Upper lobe of left lung (tissue), 6 donors: ENCODE measurements around the gene RAVER2. TPM values are rescaled to one million over a fixed set of nuclear protein-coding genes. Genes with fewer than 3 reads are reported as not detected.
"Not testable (repeated sequence)": the region's sequence is repeated elsewhere in the genome, so short reads cannot be mapped to it uniquely, and the experiment has no call there.

Experiments used
- ATAC-seq, 2 donors: fragments of 200-7000 bp; cut with Tn5 transposase; one replicate each; pipeline ENCODE4 v1.9.1; 2022; ENCODE audit warnings: mild to moderate bottlenecking in 2 of 2, moderate library complexity in 2 of 2; ENCODE audit not compliant: low FRiP score in 2 of 2
- DNase-seq, 2 donors: peaks; one replicate each; pipeline ENCODE4 v3.0.0-alpha.2; 2019 to 2020
- H3K27ac ChIP-seq, 4 donors: fragments of 200-600 bp; sonication (generic); one replicate each; pipeline ENCODE4 v1.5.1; 2016 to 2019
- H3K27me3 ChIP-seq, 4 donors: fragments of 200-600 bp; sonication (generic); one replicate each; pipeline ENCODE4 v1.5.1; 2017 to 2019
- H3K36me3 ChIP-seq, 4 donors: fragments of 200-600 bp; sonication (generic); one replicate each; pipeline ENCODE4 v1.5.1; 2016 to 2019
- H3K4me1 ChIP-seq, 4 donors: fragments of 200-600 bp; sonication (generic); one replicate each; pipeline ENCODE4 v1.5.1; 2018 to 2019
- H3K4me3 ChIP-seq, 4 donors: fragments of 200-600 bp; sonication (generic); one replicate each; pipeline ENCODE4 v1.5.1; 2017 to 2019; ENCODE audit warnings: mild to moderate bottlenecking in 2 of 4, moderate library complexity in 1 of 4
- H3K9me3 ChIP-seq, 4 donors: fragments of 200-600 bp; sonication (generic); one replicate each; pipeline ENCODE4 v1.5.1; 2018 to 2019
- CTCF ChIP-seq, 6 experiments: fragments of 450-650 bp in 4 of 6; fragments of 200-600 bp in 2 of 6; sonication (generic) in 2 of 6; IDR thresholded peaks; one replicate each; pipeline ENCODE4 v1.5.1; 2016 to 2019; ENCODE audit warnings: antibody characterized with exemption in 6 of 6
- EP300 ChIP-seq, 4 donors: sonication (generic); formaldehyde crosslinking; IDR thresholded peaks; one replicate each; pipeline ENCODE4 v1.5.1; 2017; ENCODE audit warnings: antibody characterized with exemption in 4 of 4, control low read depth in 2 of 4
- POLR2A ChIP-seq, 4 donors: fragments of 450-650 bp; IDR thresholded peaks; one replicate each; pipeline ENCODE4 v1.5.1; 2016 to 2017; ENCODE audit warnings: antibody characterized with exemption in 4 of 4, mild to moderate bottlenecking in 2 of 4
- POLR2AphosphoS5 ChIP-seq, 2 donors: sonication (generic); formaldehyde crosslinking; IDR thresholded peaks; one replicate each; pipeline ENCODE4 v1.5.1; 2017; ENCODE audit warnings: antibody characterized with exemption in 2 of 2
- WGBS, 2 donors: methylation state at CpG; one replicate each; pipeline ENCODE4 v1.1.5; 2017 to 2018; 5-methylcytosine and 5-hydroxymethylcytosine counted together
- total RNA-seq, 6 donors: library from RNA; depleted of rRNA in 4 of 6; stranded (reverse); fragments of >200 nt in 4 of 6; gene quantifications; one replicate each; pipeline versions ENCODE4 v1.1.0 to v1.2.1, GENCODE V29; 2016 to 2021
- donor health status: DM: no; HTN: no; CAD: no; lungs with moderate emphysema.
- donor health status: DM: no; HTN: yes; CAD: no; lungs with severe emphysema.

The RAVER2 gene
- total RNA-seq, 6 donors from 2014 or later: 7.3 to 15.0 (median 9.1) TPM

GRCh38 chr1:64733581-64734286, 11.1 kb upstream of the RAVER2 start:
- no peak overlapping the region for H3K27ac ChIP-seq
- no peaks in the 10 kb centered on the region for H3K9me3 ChIP-seq
- H3K4me1 ChIP-seq: no peaks in the 10 kb centered on the region
- no peaks in the 10 kb centered on the region for H3K27me3 ChIP-seq
- no peaks in the 10 kb centered on the region for H3K36me3 ChIP-seq
- H3K4me3 ChIP-seq: no peak overlapping the region
- TF ChIP-seq POLR2A (IDR thresholded peaks at IDR 0.05) (no peak), EP300 (IDR thresholded peaks at IDR 0.05) (no peak), POLR2AphosphoS5 (IDR thresholded peaks at IDR 0.05) (no peak), CTCF (IDR thresholded peaks at IDR 0.05) (no peak)
- ATAC-seq (no peak), DNase-seq (no peak)
- WGBS, 2 donors: 83 to 88% methylated on average over 3 of the region's 3 CpGs

DNA sequence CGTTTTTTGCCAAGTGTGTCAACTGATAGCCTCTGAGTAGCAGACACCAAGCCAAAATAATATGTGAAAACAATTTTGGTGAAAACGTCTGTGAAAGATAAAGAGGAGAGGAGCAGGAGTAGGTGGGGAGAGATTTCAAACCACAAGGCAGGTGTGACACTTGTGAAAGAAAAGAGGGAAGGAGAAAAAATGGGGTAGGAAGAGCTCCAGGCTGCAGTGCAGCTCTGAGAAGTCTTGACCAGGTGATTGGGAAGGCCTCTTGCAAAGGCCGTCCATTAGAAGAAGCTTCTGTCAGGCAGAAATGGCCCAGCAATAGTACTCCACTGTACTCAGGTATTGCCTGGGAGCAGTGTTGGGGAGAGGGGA, 10.6 kb upstream of the RAVER2 start:
- Histone ChIP-seq H3K4me3 (no peak overlapping the region), H3K27ac (no peak overlapping the region), H3K36me3 (no peaks in the 10 kb centered on the region), H3K9me3 (no peaks in the 10 kb centered on the region), H3K27me3 (no peaks in the 10 kb centered on the region), H3K4me1 (no peaks in the 10 kb centered on the region)
- ATAC-seq (no peak), DNase-seq (no peak)
- TF ChIP-seq POLR2AphosphoS5 (IDR thresholded peaks at IDR 0.05) (no peak), EP300 (IDR thresholded peaks at IDR 0.05) (no peak), CTCF (IDR thresholded peaks at IDR 0.05) (no peak)
- WGBS, 2 donors: 72 to 74% methylated on average over 3 of the region's 3 CpGs

DNA sequence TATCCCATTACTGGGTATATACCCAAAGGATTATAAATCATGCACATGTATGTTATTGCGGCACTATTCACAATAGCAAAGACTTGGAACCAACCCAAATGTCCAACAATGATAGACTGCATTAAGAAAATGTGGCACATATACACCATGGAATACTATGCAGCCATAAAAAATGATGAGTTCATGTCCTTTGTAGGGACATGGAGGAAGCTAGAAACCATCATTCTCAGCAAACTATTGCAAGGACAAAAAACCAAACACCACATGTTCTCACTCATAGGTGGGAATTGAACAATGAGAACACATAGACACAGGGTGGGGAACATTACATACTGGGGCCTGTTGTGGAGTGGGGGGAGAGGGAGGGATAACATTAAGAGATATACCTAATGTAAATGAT, 4.2 kb upstream of the RAVER2 start:
- not testable (repeated sequence) for H3K27me3 ChIP-seq, H3K27ac ChIP-seq, ATAC-seq, H3K4me3 ChIP-seq, H3K36me3 ChIP-seq, H3K9me3 ChIP-seq, DNase-seq
- peaks cover 3 to 11% (median 5%) of the 10 kb centered on the region in 4 donors for H3K4me1 ChIP-seq
- 94 to 100% methylated on average over 1 of the region's 1 CpG for WGBS, 2 donors

- Histone ChIP-seq H3K27me3 (no peaks in the 10 kb centered on the region), H3K9me3 (no peaks in the 10 kb centered on the region), H3K4me3 (peak overlapping the region in 3 of 4 donors; percentile 74 to 86 (median 80)), H3K36me3 (no peaks in the 10 kb centered on the region), H3K27ac (peak overlapping the region in 3 of 4 donors; percentile 74 to 89 (median 84)), H3K4me1 (peaks cover 14 to 27% (median 18%) of the 10 kb centered on the region in 4 donors)
- ATAC-seq (no peak), DNase-seq (no peak)
- WGBS, 2 donors: 8 to 16% methylated on average over 4 of the region's 4 CpGs
- TF ChIP-seq CTCF (IDR thresholded peaks at IDR 0.05): no peak
- no peak for TF ChIP-seq EP300 (IDR thresholded peaks at IDR 0.05)
- no peak for TF ChIP-seq POLR2A (IDR thresholded peaks at IDR 0.05)
- no peak for TF ChIP-seq POLR2AphosphoS5 (IDR thresholded peaks at IDR 0.05)
Observed at GRCh38 chr1:64743954-64744491, 852 bp upstream of the RAVER2 start.

DNA sequence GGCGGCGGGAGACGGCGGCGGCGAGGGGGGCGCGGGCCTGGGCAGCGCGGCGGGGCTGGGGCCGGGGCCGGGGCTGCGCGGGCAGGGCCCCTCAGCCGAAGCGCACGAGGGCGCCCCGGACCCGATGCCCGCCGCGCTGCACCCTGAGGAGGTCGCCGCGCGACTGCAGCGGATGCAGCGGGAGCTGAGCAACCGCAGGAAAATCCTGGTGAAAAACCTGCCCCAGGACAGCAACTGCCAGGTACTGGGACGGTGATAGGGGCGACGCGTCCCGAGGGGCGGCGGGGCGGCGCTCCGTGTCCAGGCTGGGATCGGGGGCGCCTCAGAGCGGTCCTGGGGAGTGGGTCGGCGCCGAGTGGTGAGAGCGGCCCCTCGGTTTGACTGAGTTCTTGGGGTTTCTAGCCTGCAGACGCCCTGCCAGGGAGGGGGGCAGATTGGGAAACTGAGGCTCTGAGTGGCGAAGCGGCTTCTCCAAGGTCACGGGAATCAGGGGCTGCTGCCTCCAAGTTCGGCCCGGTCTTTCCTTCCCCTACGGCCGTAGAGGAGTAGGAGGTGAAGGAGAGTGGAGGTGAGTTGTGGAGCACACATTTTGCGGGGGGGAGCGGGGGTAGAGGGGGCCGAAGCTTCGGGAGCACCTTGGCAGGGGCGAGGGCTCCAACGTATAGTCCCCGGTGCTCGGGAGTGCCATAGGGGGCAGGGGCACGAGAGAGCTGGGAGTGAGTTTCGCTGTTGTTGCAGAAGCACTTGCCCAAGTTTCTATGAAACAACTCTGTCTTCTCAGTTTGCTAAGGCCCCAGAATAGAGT, 508 bp downstream of the RAVER2 start:
- Histone ChIP-seq H3K4me3 (peak overlapping the region; percentile 51 to 86 (median 77)), H3K4me1 (peaks cover 16 to 27% (median 18%) of the 10 kb centered on the region in 4 donors), H3K36me3 (no peaks in the 10 kb centered on the region), H3K27me3 (no peaks in the 10 kb centered on the region), H3K27ac (peak overlapping the region; percentile 74 to 89 (median 86)), H3K9me3 (no peaks in the 10 kb centered on the region)
- WGBS, 2 donors: 0 to 2% methylated on average over 11 to 14 of the region's 67 CpGs
- DNase-seq: peak in 1 of 2 donors; percentile 41
- ATAC-seq: peak; percentile 33 to 46
- peak in 1 of 4 donors; percentile 10 for TF ChIP-seq POLR2A (IDR thresholded peaks at IDR 0.05)
- TF ChIP-seq POLR2AphosphoS5 (IDR thresholded peaks at IDR 0.05): no peak
